Spleen (tissue), 7 donors: Measurements from ENCODE around the gene CHRNA4.

Source experiments
- POLR2AphosphoS5 ChIP-seq, 3 donors: sonication (generic); formaldehyde crosslinking; IDR thresholded peaks; one replicate each; pipeline ENCODE4 v1.5.1; 2017; ENCODE audit warnings: antibody characterized with exemption in 3 of 3
- TF ChIP-seq, protein P1 (sequence below), 11 experiments: fragments of 200-600 bp in 7 of 11; fragments of 450-650 bp in 4 of 11; sonication (generic) in 4 of 11; IDR thresholded peaks in 8 of 11; conservative IDR thresholded peaks in 3 of 11; 1 replicate in 7 of 11; 2 replicates in 4 of 11; pipeline versions ENCODE4 v1.4.0 to v1.8.0; 2016 to 2021; ENCODE audit warnings: antibody characterized with exemption in 11 of 11, inconsistent platforms in 4 of 11, mild to moderate bottlenecking in 1 of 11
- donor health status: DM: no; HTN: no; CAD: no; lungs with moderate emphysema.
- donor health status: DM: no; HTN: no; CAD: no.
- donor health status: DM: no; HTN: no; CAD: no.

DNA sequence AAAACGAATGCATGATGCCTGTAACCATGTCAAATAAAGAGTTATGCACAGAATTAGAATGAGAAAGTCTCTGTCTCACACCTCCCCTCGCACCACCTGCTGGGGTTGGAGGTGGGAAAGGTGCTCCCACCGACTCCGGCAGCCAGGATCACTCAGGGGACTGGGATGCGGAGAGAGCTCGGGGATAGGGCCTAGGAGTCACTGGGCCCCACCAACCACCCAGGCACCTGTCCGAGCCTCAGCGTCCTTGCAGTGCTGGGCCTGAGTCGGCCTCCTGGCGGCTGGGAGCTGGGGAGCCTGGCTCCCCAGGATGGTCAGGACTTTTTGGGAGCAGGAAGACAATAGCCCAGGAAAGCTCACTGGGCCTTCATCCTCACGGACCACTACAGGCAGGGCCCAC is 22.4 kb upstream of the CHRNA4 start:
- TF ChIP-seq, protein P1, sequence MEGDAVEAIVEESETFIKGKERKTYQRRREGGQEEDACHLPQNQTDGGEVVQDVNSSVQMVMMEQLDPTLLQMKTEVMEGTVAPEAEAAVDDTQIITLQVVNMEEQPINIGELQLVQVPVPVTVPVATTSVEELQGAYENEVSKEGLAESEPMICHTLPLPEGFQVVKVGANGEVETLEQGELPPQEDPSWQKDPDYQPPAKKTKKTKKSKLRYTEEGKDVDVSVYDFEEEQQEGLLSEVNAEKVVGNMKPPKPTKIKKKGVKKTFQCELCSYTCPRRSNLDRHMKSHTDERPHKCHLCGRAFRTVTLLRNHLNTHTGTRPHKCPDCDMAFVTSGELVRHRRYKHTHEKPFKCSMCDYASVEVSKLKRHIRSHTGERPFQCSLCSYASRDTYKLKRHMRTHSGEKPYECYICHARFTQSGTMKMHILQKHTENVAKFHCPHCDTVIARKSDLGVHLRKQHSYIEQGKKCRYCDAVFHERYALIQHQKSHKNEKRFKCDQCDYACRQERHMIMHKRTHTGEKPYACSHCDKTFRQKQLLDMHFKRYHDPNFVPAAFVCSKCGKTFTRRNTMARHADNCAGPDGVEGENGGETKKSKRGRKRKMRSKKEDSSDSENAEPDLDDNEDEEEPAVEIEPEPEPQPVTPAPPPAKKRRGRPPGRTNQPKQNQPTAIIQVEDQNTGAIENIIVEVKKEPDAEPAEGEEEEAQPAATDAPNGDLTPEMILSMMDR (IDR thresholded peaks at IDR 0.05 in 8 of 11, conservative IDR thresholded peaks at IDR 0.05 in 3 of 11) = no peak
- TF ChIP-seq POLR2AphosphoS5 (IDR thresholded peaks at IDR 0.05) = no peak
